Kidney (tissue), 14 donors: ENCODE measurements around the gene RPS10. TPM values are rescaled to one million over a fixed set of nuclear protein-coding genes. Genes with fewer than 3 reads are reported as not detected.

Experiments
- DNase-seq, 5 donors: peaks; one replicate each; pipeline ENCODE4 v3.0.0-alpha.2; 2013 to 2020
- FAIRE-seq: peaks from 2 replicates; lab custom pipeline; 2012; peaks lifted over from hg19 to GRCh38; lab: Jason Lieb, UNC
- H3K27ac ChIP-seq, 2 donors: one replicate each; pipeline ENCODE4 v1.7.0; 2013; ENCODE audit warnings: low read depth in 2 of 2, low read length in 2 of 2, inconsistent platforms in 1 of 2
- H3K27me3 ChIP-seq: one replicate; pipeline ENCODE4 v1.7.1; 2013; ENCODE audit warnings: low read length, inconsistent platforms; ENCODE audit not compliant: control insufficient read depth, insufficient read depth
- H3K36me3 ChIP-seq, 3 donors: one replicate each; pipeline versions ENCODE4 v1.7.0 to v1.7.1; 2013; ENCODE audit warnings: low read length in 3 of 3, control low read depth in 1 of 3, inconsistent platforms in 1 of 3; ENCODE audit not compliant: insufficient read depth in 3 of 3, control insufficient read depth in 2 of 3
- H3K4me1 ChIP-seq, 3 donors: one replicate each; pipeline versions ENCODE4 v1.7.0 to v1.7.1; 2013; ENCODE audit warnings: low read length in 3 of 3, inconsistent platforms in 1 of 3, low read depth in 1 of 3; ENCODE audit not compliant: control insufficient read depth in 2 of 3, insufficient read depth in 2 of 3
- H3K4me3 ChIP-seq, 3 donors: one replicate each; pipeline versions ENCODE4 v1.7.0 to v1.8.1; 2013; ENCODE audit warnings: low read length in 3 of 3, control low read depth in 1 of 3, inconsistent platforms in 1 of 3
- H3K9ac ChIP-seq, 3 donors: one replicate each; pipeline versions ENCODE4 v1.7.0 to v1.7.1; 2013; ENCODE audit warnings: low read length in 3 of 3, control low read depth in 1 of 3, inconsistent platforms in 1 of 3
- H3K9me3 ChIP-seq, 3 donors: one replicate each; pipeline versions ENCODE4 v1.7.0 to v1.7.1; 2013; ENCODE audit warnings: low read length in 3 of 3, control low read depth in 1 of 3, inconsistent platforms in 1 of 3; ENCODE audit not compliant: control insufficient read depth in 2 of 3, insufficient read depth in 1 of 3
- intact Hi-C: fragments of 100-400 bp; cut with DNase I; formaldehyde crosslinking; loops from one replicate; pipeline ENCODE4 v1.11.1; 2022
- polyA plus RNA-seq: library from polyadenylated mRNA; stranded (reverse); fragments of 350-450 nt; fragmentation: Illumina TruSeq; extraction: RNeasy Lipid Tissue Mini Kit (QIAGEN cat#74804); gene quantifications from one replicate; pipeline ENCODE4 v1.2.3, GENCODE V29; 2014; ENCODE audit warnings: low read depth, low replicate concordance; ENCODE audit not compliant: insufficient read depth
- total RNA-seq: library from RNA; stranded (reverse); fragmentation: NEBNext Ultra II Directional; extraction: Animal tissue kit (Norgen Biotek cat#: 25700); gene quantifications from one replicate; pipeline ENCODE4 v1.2.1, GENCODE V29; 2021
- TF ChIP-seq, protein P1 (sequence below): IDR thresholded peaks from 3 replicates; pipeline ENCODE4 v1.5.1; 2012; ENCODE audit warnings: mild to moderate bottlenecking, moderate library complexity, borderline replicate concordance; ENCODE audit not compliant: insufficient read depth; ENCODE audit errors: extremely low read depth
- donor health status: control.
- donor health status: control.
- donor health status: control.
- donor health status: control.
- donor health status: control.
- donor health status: DM: yes; HTN: yes; CAD: no.
- donor health status: Normal renal cell carcinoma (clear cell type).

Gene RPS10
- total and polyA plus RNA-seq, 2 donors from 2014 or later = 1,138 to 2,105 TPM

DNA sequence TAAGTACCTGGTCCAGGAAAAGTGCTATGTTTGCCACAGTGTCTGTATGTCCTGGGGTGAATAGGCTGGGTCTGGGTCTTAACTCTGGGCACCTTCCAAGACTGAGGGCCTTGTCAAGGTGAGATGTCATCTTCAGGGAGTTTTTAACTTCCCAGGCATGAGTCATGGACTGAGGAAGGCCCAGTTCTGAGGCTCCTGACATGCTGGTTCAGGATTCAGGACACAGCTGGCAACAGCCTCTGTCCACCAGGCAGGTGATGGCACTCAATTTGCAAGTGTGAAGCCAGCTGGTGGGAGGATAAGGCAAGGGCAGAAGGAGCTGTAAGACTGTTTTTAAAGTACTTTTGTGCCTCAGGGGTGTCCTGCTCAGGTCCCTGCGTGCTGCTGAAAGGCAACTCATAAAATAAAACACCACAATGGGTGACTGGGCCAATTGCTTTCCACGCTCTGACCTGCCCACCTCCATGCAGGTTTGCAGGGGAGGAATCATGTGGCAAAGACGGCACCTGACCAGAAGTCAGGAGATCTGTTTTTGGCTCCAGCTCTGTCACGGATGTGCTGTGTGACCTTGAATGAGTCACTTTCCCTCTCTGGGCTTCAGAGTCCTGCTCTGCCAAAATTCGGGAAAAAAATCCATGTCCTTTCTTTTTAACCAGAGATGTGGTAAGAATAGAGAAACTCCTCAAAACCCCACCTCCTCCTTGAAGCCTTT, 35.1 kb upstream of the RPS10 start:
- TF ChIP-seq, protein P1, sequence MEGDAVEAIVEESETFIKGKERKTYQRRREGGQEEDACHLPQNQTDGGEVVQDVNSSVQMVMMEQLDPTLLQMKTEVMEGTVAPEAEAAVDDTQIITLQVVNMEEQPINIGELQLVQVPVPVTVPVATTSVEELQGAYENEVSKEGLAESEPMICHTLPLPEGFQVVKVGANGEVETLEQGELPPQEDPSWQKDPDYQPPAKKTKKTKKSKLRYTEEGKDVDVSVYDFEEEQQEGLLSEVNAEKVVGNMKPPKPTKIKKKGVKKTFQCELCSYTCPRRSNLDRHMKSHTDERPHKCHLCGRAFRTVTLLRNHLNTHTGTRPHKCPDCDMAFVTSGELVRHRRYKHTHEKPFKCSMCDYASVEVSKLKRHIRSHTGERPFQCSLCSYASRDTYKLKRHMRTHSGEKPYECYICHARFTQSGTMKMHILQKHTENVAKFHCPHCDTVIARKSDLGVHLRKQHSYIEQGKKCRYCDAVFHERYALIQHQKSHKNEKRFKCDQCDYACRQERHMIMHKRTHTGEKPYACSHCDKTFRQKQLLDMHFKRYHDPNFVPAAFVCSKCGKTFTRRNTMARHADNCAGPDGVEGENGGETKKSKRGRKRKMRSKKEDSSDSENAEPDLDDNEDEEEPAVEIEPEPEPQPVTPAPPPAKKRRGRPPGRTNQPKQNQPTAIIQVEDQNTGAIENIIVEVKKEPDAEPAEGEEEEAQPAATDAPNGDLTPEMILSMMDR = no peak
- Histone ChIP-seq H3K27ac (no peak overlapping the region), H3K36me3 (no peaks in the 10 kb centered on the region), H3K9me3 (no peaks in the 10 kb centered on the region), H3K4me1 (peaks cover 0 to 4% (median 0%) of the 10 kb centered on the region in 3 donors), H3K27me3 (no peaks in the 10 kb centered on the region), H3K9ac (no peak overlapping the region), H3K4me3 (no peak overlapping the region)
- no peak for FAIRE-seq
- intact Hi-C loops = no loop called here
- no peak for DNase-seq

DNA sequence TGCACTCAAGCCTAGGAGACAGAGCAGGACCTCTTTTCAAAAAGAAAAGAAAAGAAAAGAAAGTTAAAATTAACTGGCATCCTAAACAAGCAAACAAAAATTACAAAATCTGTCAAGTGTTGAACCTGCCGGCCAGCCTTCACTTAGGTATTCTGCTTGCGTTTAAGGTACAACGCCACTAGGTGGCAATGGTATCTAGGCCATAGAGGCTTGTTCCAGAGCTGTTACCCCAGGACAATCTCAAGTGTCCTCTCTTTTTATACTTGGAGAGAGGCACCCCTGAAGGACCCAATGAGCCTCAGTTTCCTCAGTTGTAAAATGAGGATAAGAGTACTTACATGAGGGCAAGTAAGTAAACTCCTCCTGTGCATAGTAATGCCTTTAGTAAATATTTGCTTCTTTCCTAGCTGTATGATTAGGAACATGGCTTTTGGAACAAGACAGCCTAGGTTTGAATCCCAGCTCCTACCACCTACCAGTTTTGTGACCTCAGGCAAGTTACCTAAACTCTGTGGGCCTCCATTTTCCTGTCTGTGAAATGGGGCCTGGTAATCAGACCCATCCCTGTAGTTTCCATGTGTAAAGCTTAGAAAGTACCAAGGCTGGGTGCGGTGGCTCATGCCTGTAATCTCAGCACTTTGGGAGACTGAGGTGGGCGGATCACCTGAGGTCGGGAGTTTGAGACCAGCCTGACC, 34.2 kb upstream of the RPS10 start:
- no peak overlapping the region for H3K27ac ChIP-seq
- FAIRE-seq (no peak), DNase-seq (peak in 3 of 5 donors; percentile 25 to 58 (median 42))
- H3K27me3 ChIP-seq = no peaks in the 10 kb centered on the region
- intact Hi-C loops = no loop called here
- H3K9ac ChIP-seq = no peak overlapping the region
- no peaks in the 10 kb centered on the region for H3K36me3 ChIP-seq
- no peak overlapping the region for H3K4me3 ChIP-seq
- H3K9me3 ChIP-seq = no peaks in the 10 kb centered on the region
- H3K4me1 ChIP-seq = peaks cover 0 to 2% (median 0%) of the 10 kb centered on the region in 3 donors
- TF ChIP-seq, protein P1 = peak; percentile 81

DNA sequence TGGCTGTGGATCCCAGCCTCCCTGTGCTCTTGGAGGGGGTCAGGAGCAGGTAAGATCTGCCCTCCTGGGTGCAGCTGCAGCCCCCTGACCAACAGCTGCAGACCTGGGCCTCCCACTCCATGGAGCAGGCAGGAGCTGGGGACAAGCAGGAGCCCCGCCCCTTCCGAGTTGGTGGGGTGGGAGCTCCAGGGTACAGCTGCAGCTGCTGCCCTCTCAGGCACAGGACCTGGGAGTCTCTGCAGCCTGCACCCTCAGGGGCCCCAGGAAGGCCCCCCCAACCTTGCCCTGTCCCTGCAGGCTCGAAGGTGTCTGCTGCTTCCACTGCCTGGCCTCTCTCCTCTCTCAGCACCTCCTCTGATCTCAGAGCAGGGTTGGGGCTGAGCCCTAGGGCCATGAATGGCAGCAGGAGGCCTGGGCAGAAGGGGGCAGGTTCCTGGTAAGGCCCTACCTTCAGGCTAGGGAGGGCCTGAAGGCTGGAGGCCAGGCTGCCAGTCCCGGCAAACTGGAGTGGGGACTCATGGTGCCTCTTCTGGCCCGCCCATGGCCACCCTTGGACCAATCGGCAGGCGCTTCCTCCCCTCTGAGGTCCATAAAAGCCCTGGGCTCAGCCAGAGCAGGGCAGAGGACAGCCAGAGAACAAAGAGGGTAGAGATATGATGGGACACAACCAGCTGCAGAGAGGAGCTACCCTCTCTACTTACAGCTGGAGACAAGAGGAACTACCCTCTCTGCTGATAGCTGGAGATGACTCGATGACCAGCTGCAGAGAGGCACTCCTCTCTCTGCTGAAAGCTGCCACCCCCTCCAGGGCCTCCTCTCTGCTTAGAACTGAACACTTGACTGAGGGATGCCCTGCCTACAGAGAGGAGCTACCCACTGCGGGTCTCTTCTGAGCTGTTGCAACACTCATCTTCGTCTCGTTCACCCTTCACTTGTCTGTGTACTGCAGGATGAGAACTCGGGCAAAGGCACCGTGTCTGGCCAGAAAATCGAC, 32.2 kb upstream of the RPS10 start:
- TF ChIP-seq, protein P1 = no peak
- intact Hi-C loops = no loop called here
- DNase-seq (no peak), FAIRE-seq (no peak)
- H3K27ac ChIP-seq = no peak overlapping the region
- H3K36me3 ChIP-seq = no peaks in the 10 kb centered on the region
- no peak overlapping the region for H3K4me3 ChIP-seq
- H3K4me1 ChIP-seq = peaks cover 0 to 2% (median 0%) of the 10 kb centered on the region in 3 donors
- H3K9me3 ChIP-seq = no peaks in the 10 kb centered on the region
- H3K9ac ChIP-seq = no peak overlapping the region
- no peaks in the 10 kb centered on the region for H3K27me3 ChIP-seq
